GM12878 (cell line): ENCODE measurements around the gene ESR1. TPM values are rescaled to one million over a fixed set of nuclear protein-coding genes. Genes with fewer than 3 reads are reported as not detected.

Experiments
- ATAC-seq: fragments of 200-7000 bp; cut with Tn5 transposase; 3 replicates; pipeline ENCODE4 v1.9.1; 2020; ENCODE audit warnings: mild to moderate bottlenecking, moderate library complexity
- BruUV-seq: library from RNA; stranded (reverse); fragments of 400-500 nt; replicated peaks from 2 replicates; lab custom pipeline; 2021; lab: Mats Ljungman, UMichigan
- CTCF ChIA-PET: fragments of 300-600 bp; sonication (Branson Sonifier 250); formaldehyde crosslinking; extraction: SDS; loops from one replicate; lab custom pipeline; 2021; ENCODE audit warnings: inconsistent platforms; lab: Yijun Ruan, JAX
- POLR2A ChIA-PET: fragments of 350-600 bp; formaldehyde crosslinking; extraction: SDS; loops from one replicate; lab custom pipeline; 2021; ENCODE audit warnings: inconsistent platforms; lab: Charles Lee
- RAD21 ChIA-PET: fragments of 300-600 bp; sonication (Branson Sonifier 250); formaldehyde crosslinking; loops from one replicate; lab custom pipeline; 2023; ENCODE audit warnings: antibody characterized with exemption; ENCODE audit not compliant: unreplicated experiment; lab: Charles Lee
- SMC1A ChIA-PET: fragments of 300-600 bp; sonication (Branson Sonifier 250); formaldehyde crosslinking; loops from one replicate; lab custom pipeline; 2023; ENCODE audit not compliant: unreplicated experiment, uncharacterized antibody; lab: Charles Lee
- DNase-seq: peaks from one replicate; pipeline ENCODE4 v3.0.0-alpha.2; 2011; ENCODE audit warnings: low read depth, low spot score
- FAIRE-seq: peaks from 3 replicates; lab custom pipeline; 2011; peaks lifted over from hg19 to GRCh38; lab: Jason Lieb, UNC
- H2AFZ ChIP-seq: 2 replicates; pipeline ENCODE4 v1.6.0; 2011; ENCODE audit warnings: low read depth, low read length, control low read depth; ENCODE audit not compliant: control insufficient read depth
- H3K27ac ChIP-seq: 2 replicates; pipeline ENCODE4 v1.5.1; 2011; ENCODE audit warnings: control low read depth; ENCODE audit not compliant: control insufficient read depth, insufficient read depth
- H3K27me3 ChIP-seq, 2 experiments: replicated peaks in 1 of 2; 2 replicates each; pipeline versions ENCODE4 v1.6.0 to v1.6.1; 2011; ENCODE audit warnings: low read length in 1 of 2; ENCODE audit not compliant: control insufficient read depth in 2 of 2, insufficient read depth in 2 of 2
- H3K36me3 ChIP-seq, 2 experiments: 2 replicates each; pipeline ENCODE4 v1.5.1; 2011; ENCODE audit warnings: low read length in 1 of 2; ENCODE audit not compliant: control insufficient read depth in 2 of 2, insufficient read depth in 2 of 2
- H3K4me1 ChIP-seq: 2 replicates; pipeline ENCODE4 v1.6.1; 2011; ENCODE audit warnings: mild to moderate bottlenecking, low read length, moderate library complexity, mixed read lengths; ENCODE audit not compliant: control insufficient read depth, insufficient read depth
- H3K4me2 ChIP-seq: 2 replicates; pipeline ENCODE4 v1.6.0; 2011; ENCODE audit warnings: control low read depth; ENCODE audit not compliant: control insufficient read depth, insufficient read depth
- H3K4me3 ChIP-seq: fragments of 200-600 bp; sonication (generic); 2 replicates; pipeline ENCODE4 v1.5.1; 2016
- H3K79me2 ChIP-seq: 2 replicates; pipeline ENCODE4 v1.6.0; 2011; ENCODE audit warnings: low read length; ENCODE audit not compliant: control insufficient read depth, insufficient read depth
- H3K9ac ChIP-seq: 2 replicates; pipeline ENCODE4 v1.8.0; 2011; ENCODE audit warnings: low read length, control low read depth, mixed read lengths; ENCODE audit not compliant: control insufficient read depth, insufficient read depth
- H3K9me3 ChIP-seq: replicated peaks from 3 replicates; pipeline ENCODE4 v1.5.1; 2011; ENCODE audit warnings: mild to moderate bottlenecking, low read length; ENCODE audit not compliant: control insufficient read depth, insufficient read depth
- H4K20me1 ChIP-seq: 2 replicates; pipeline ENCODE4 v1.6.0; 2011; ENCODE audit not compliant: control insufficient read depth, insufficient read depth
- BACH1 ChIP-seq: fragments of 450-650 bp; IDR thresholded peaks from 2 replicates; pipeline ENCODE4 v1.6.1; 2017; ENCODE audit warnings: mild to moderate bottlenecking, borderline replicate concordance
- BCL11A ChIP-seq: IDR thresholded peaks from 2 replicates; pipeline ENCODE4 v1.6.1; 2011; ENCODE audit warnings: low read depth, low read length
- HCFC1 ChIP-seq: fragments of 150-350 bp; IDR thresholded peaks from 2 replicates; pipeline ENCODE4 v1.6.1; 2014; ENCODE audit warnings: low read length
- NFXL1 ChIP-seq: fragments of 450-650 bp; IDR thresholded peaks from 2 replicates; pipeline ENCODE4 v1.6.1; 2017; ENCODE audit warnings: antibody characterized with exemption, mild to moderate bottlenecking, borderline replicate concordance
- RUNX3 ChIP-seq: IDR thresholded peaks from 2 replicates; pipeline ENCODE4 v1.6.1; 2012; ENCODE audit warnings: low read length, inconsistent platforms
- SREBF1 ChIP-seq: IDR thresholded peaks from 2 replicates; pipeline ENCODE4 v1.6.1; 2012; ENCODE audit warnings: mild to moderate bottlenecking, low read length
- SUZ12 ChIP-seq: fragments of 200-600 bp; sonication (generic); IDR thresholded peaks from one replicate; pipeline ENCODE4 v1.6.1; 2018; ENCODE audit warnings: antibody characterized with exemption, mild to moderate bottlenecking; ENCODE audit not compliant: unreplicated experiment
- WRNIP1 ChIP-seq: IDR thresholded peaks from 2 replicates; pipeline ENCODE4 v1.6.1; 2011; ENCODE audit warnings: low read depth, low read length, improper control_type of control experiment, borderline replicate concordance
- in situ Hi-C: fragments of 300-500 bp; cut with MboI; formaldehyde crosslinking; loops from 9 replicates; pipeline ENCODE4 v1.14.3; 2018; ENCODE audit warnings: mixed read lengths
- intact Hi-C: fragments of 100-400 bp; cut with micrococcal nuclease; formaldehyde crosslinking; loops from one replicate; pipeline ENCODE4 v1.14.2; 2022; ENCODE audit not compliant: unreplicated experiment
- polyA plus RNA-seq, 11 experiments: library from polyadenylated mRNA; depleted of rRNA in 4 of 11; unstranded in 6 of 11; stranded (reverse) in 5 of 11; fragments of >200 nt; fragmentation: Nextera tagmentation in 4 of 11; fragmentation: Illumina TruSeq in 1 of 11; extraction: Ambion mirVana in 4 of 11; extraction: Trizol in 1 of 11; gene quantifications; 1 replicate in 1 of 11; 2 replicates in 10 of 11; pipeline versions ENCODE4 v1.2.1 to v1.2.3, GENCODE V29; 2011 to 2016; ENCODE audit warnings: inconsistent platforms in 2 of 11, missing spikeins in 2 of 11, low read depth in 1 of 11
- total RNA-seq, 4 experiments: library from RNA; depleted of rRNA in 3 of 4; stranded (reverse); fragments of >200 nt in 3 of 4; fragmentation: Illumina TruSeq in 1 of 4; extraction: Trizol in 1 of 4; gene quantifications; 2 replicates each; pipeline versions ENCODE4 v1.2.1 to v1.2.3, GENCODE V29; 2013 to 2021
- TF ChIP-seq, protein P1 (sequence below): IDR thresholded peaks from 2 replicates; pipeline ENCODE4 v1.6.1; 2012; ENCODE audit warnings: low read depth, low read length, improper control_type of control experiment
- TF ChIP-seq, protein P2 (sequence below): fragments of 450-650 bp; IDR thresholded peaks from 2 replicates; pipeline ENCODE4 v1.6.1; 2017; ENCODE audit warnings: mild to moderate bottlenecking, moderate library complexity

Gene ESR1
- total and polyA plus RNA-seq, 10 of the 15 experiments (the other 5 are each of a cell fraction or from before 2014, with no cell fraction given): 0.03 to 0.51 (median 0.21) TPM; not detected in 4

DNA sequence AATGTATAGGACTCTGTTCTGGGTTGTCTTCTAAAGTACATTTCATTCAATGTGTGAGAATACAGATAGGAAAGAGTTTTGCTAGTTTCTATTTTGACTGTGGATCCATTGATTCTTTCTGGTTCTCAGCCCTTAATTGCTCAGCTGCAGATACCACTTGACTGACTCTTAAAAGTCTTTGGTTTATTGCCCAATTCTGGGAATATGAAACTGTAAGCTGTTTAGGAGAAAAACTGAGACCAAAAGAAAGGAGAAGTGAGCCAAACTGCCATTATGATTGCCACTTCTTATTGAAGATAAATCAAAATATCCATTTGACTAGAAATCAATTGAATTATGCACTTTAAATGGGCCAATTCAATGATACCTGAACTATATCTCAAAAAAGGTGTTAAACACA lies 211.4 kb downstream of the ESR1 start:
- Histone ChIP-seq H3K79me2 (no peaks in the 10 kb centered on the region), H3K4me1 (no peaks in the 10 kb centered on the region), H3K36me3 (no peaks in the 10 kb centered on the region), H3K9me3 (no peaks in the 10 kb centered on the region), H3K4me3 (no peak overlapping the region), H3K27me3 (no peaks in the 10 kb centered on the region; a peak in 1 of 4 replicates), H2AFZ (no peak overlapping the region), H3K9ac (no peak overlapping the region), H3K4me2 (no peak overlapping the region), H4K20me1 (no peaks in the 10 kb centered on the region), H3K27ac (no peak overlapping the region)
- intact Hi-C loops (no loop called here), in situ Hi-C loops (no loop called here)
- ATAC-seq: no peak
- ChIA-PET CTCF (no interaction called here), POLR2A (no interaction called here), SMC1A (no interaction called here), RAD21 (no interaction called here)
- no TSS peak for BruUV-seq
- FAIRE-seq: no peak
- TF ChIP-seq SREBF1: no peak
- no peak for TF ChIP-seq WRNIP1
- TF ChIP-seq SUZ12: no peak
- no peak for TF ChIP-seq HCFC1
- TF ChIP-seq NFXL1: no peak
- no peak for TF ChIP-seq BCL11A
- TF ChIP-seq, protein P1, sequence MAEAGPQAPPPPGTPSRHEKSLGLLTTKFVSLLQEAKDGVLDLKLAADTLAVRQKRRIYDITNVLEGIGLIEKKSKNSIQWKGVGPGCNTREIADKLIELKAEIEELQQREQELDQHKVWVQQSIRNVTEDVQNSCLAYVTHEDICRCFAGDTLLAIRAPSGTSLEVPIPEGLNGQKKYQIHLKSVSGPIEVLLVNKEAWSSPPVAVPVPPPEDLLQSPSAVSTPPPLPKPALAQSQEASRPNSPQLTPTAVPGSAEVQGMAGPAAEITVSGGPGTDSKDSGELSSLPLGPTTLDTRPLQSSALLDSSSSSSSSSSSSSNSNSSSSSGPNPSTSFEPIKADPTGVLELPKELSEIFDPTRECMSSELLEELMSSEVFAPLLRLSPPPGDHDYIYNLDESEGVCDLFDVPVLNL: no peak
- no peak for TF ChIP-seq BACH1
- TF ChIP-seq, protein P2, sequence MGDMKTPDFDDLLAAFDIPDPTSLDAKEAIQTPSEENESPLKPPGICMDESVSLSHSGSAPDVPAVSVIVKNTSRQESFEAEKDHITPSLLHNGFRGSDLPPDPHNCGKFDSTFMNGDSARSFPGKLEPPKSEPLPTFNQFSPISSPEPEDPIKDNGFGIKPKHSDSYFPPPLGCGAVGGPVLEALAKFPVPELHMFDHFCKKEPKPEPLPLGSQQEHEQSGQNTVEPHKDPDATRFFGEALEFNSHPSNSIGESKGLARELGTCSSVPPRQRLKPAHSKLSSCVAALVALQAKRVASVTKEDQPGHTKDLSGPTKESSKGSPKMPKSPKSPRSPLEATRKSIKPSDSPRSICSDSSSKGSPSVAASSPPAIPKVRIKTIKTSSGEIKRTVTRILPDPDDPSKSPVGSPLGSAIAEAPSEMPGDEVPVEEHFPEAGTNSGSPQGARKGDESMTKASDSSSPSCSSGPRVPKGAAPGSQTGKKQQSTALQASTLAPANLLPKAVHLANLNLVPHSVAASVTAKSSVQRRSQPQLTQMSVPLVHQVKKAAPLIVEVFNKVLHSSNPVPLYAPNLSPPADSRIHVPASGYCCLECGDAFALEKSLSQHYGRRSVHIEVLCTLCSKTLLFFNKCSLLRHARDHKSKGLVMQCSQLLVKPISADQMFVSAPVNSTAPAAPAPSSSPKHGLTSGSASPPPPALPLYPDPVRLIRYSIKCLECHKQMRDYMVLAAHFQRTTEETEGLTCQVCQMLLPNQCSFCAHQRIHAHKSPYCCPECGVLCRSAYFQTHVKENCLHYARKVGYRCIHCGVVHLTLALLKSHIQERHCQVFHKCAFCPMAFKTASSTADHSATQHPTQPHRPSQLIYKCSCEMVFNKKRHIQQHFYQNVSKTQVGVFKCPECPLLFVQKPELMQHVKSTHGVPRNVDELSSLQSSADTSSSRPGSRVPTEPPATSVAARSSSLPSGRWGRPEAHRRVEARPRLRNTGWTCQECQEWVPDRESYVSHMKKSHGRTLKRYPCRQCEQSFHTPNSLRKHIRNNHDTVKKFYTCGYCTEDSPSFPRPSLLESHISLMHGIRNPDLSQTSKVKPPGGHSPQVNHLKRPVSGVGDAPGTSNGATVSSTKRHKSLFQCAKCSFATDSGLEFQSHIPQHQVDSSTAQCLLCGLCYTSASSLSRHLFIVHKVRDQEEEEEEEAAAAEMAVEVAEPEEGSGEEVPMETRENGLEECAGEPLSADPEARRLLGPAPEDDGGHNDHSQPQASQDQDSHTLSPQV: no peak
- no peak for TF ChIP-seq RUNX3
- no peak for DNase-seq
